SK-N-SH (cell line): Measurements from ENCODE around the gene CACNA1H. TPM values are rescaled to one million over a fixed set of nuclear protein-coding genes. Genes with fewer than 3 reads are reported as not detected.

Experiments used
- CTCF ChIA-PET: fragments of 300-600, 350-600 bp; formaldehyde crosslinking; extraction: SDS; loops from one replicate; lab custom pipeline; 2021; lab: Yijun Ruan, JAX
- POLR2A ChIA-PET: fragments of 350-600 bp; sonication (Branson Sonifier 250); formaldehyde crosslinking; extraction: SDS; loops from one replicate; lab custom pipeline; 2020; ENCODE audit warnings: antibody characterized with exemption, inconsistent platforms; lab: Yijun Ruan, JAX
- DNase-seq: peaks from one replicate; pipeline ENCODE4 v3.0.0; 2012
- H2AFZ ChIP-seq: fragments of 200-600 bp; sonication (generic); 2 replicates; pipeline ENCODE4 v1.8.1; 2016; ENCODE audit warnings: antibody characterized with exemption, mild to moderate bottlenecking, low read depth
- H3F3A ChIP-seq: fragments of 200-600 bp; sonication (generic); replicated peaks from 2 replicates; pipeline ENCODE3; 2016; ENCODE audit warnings: antibody characterized with exemption, mild to moderate bottlenecking; ENCODE audit not compliant: insufficient read depth
- H3K27ac ChIP-seq, 2 experiments: fragments of 200-500 bp in 1 of 2; fragments of 200-600 bp in 1 of 2; sonication (Bioruptor generic) in 1 of 2; sonication (generic), shearing (Covaris generic) in 1 of 2; 2 replicates each; pipeline versions ENCODE4 v1.5.1 to v1.6.1; 2014 to 2016; ENCODE audit warnings: low read depth in 2 of 2, inconsistent platforms in 1 of 2, low read length in 1 of 2, mild to moderate bottlenecking in 1 of 2, mixed read lengths in 1 of 2
- H3K27me3 ChIP-seq: fragments of 200-600 bp; sonication (generic), shearing (Covaris generic); 2 replicates; pipeline ENCODE4 v1.6.1; 2016; ENCODE audit warnings: mixed run types; ENCODE audit not compliant: insufficient read depth
- H3K36me3 ChIP-seq, 2 experiments: fragments of 200-500 bp in 1 of 2; fragments of 200-600 bp in 1 of 2; sonication (Bioruptor generic) in 1 of 2; sonication (generic) in 1 of 2; replicated peaks in 1 of 2; 2 replicates each; pipeline versions ENCODE3 to v1.5.1; 2014 to 2016; ENCODE audit warnings: low read length in 1 of 2, mild to moderate bottlenecking in 1 of 2; ENCODE audit not compliant: insufficient read depth in 2 of 2, control insufficient read depth in 1 of 2
- H3K4me1 ChIP-seq, 2 experiments: fragments of 200-500 bp in 1 of 2; fragments of 200-600 bp in 1 of 2; sonication (Bioruptor generic) in 1 of 2; sonication (generic), shearing (Covaris generic) in 1 of 2; 2 replicates each; pipeline versions ENCODE4 v1.5.1 to v1.6.1; 2014 to 2016; ENCODE audit warnings: low read depth in 1 of 2, low read length in 1 of 2, mixed run types in 1 of 2; ENCODE audit not compliant: insufficient read depth in 2 of 2, control insufficient read depth in 1 of 2
- H3K4me2 ChIP-seq: fragments of 200-600 bp; sonication (generic), shearing (Covaris generic); 2 replicates; pipeline ENCODE4 v1.6.1; 2017; ENCODE audit warnings: mixed run types
- H3K4me3 ChIP-seq, 2 experiments: fragments of 200-500 bp in 1 of 2; fragments of 200-600 bp in 1 of 2; sonication (Bioruptor generic) in 1 of 2; sonication (generic), shearing (Covaris generic) in 1 of 2; 2 replicates each; pipeline versions ENCODE4 v1.5.1 to v1.8.1; 2014 to 2016; ENCODE audit warnings: low read depth in 2 of 2, inconsistent platforms in 1 of 2, low read length in 1 of 2, mild to moderate bottlenecking in 1 of 2, mixed read lengths in 1 of 2, moderate library complexity in 1 of 2
- H3K79me2 ChIP-seq: fragments of 200-600 bp; sonication (generic); 2 replicates; pipeline ENCODE4 v1.8.1; 2017; ENCODE audit warnings: mild to moderate bottlenecking; ENCODE audit not compliant: insufficient read depth
- H3K9ac ChIP-seq: fragments of 200-600 bp; sonication (generic); 2 replicates; pipeline ENCODE4 v1.6.1; 2017; ENCODE audit warnings: mixed run types
- H3K9me2 ChIP-seq: fragments of 200-600 bp; sonication (generic); 2 replicates; pipeline ENCODE4 v1.6.1; 2017; ENCODE audit warnings: mixed run types
- H3K9me3 ChIP-seq: fragments of 200-600 bp; sonication (generic); 2 replicates; pipeline ENCODE4 v1.6.1; 2017; ENCODE audit warnings: mixed run types, mild to moderate bottlenecking, moderate library complexity
- H4K20me1 ChIP-seq: fragments of 200-600 bp; sonication (generic); 2 replicates; pipeline ENCODE4 v1.6.1; 2017; ENCODE audit warnings: mild to moderate bottlenecking, mixed run types; ENCODE audit not compliant: insufficient read depth
- FOSL2 ChIP-seq: IDR thresholded peaks from 2 replicates; pipeline ENCODE4 v1.4.0; 2012; ENCODE audit warnings: low read depth, mild to moderate bottlenecking, moderate library complexity, borderline replicate concordance
- FOXJ3 ChIP-seq: sonication (generic); formaldehyde crosslinking; IDR thresholded peaks from 2 replicates; pipeline ENCODE4 v1.5.1; 2020; ENCODE audit warnings: mild to moderate bottlenecking, missing genetic modification reagents
- FOXM1 ChIP-seq: IDR thresholded peaks from 2 replicates; pipeline ENCODE4 v1.4.0; 2012; ENCODE audit warnings: low read depth, mild to moderate bottlenecking
- MXI1 ChIP-seq: IDR thresholded peaks from 2 replicates; pipeline ENCODE4 v1.6.1; 2012; ENCODE audit warnings: mild to moderate bottlenecking, low read depth, low read length, improper control_type of control experiment
- NFIC ChIP-seq: IDR thresholded peaks from 2 replicates; pipeline ENCODE4 v1.4.0; 2012; ENCODE audit warnings: borderline replicate concordance
- RCOR1 ChIP-seq: fragments of 150-350 bp; IDR thresholded peaks from 2 replicates; pipeline ENCODE4 v1.6.1; 2017; ENCODE audit warnings: antibody characterized with exemption, low read length
- TEAD4 ChIP-seq: IDR thresholded peaks from 2 replicates; pipeline ENCODE4 v1.4.0; 2012; ENCODE audit warnings: mild to moderate bottlenecking, borderline replicate concordance; ENCODE audit not compliant: insufficient read depth
- YY1 ChIP-seq: IDR thresholded peaks from 2 replicates; pipeline ENCODE4 v1.4.0; 2012; ENCODE audit warnings: low read depth, mild to moderate bottlenecking
- WGBS: methylation state at CpG from one replicate; pipeline ENCODE4 v1.1.6; 2017; ENCODE audit warnings: low lambda C conversion rate; 5-methylcytosine and 5-hydroxymethylcytosine counted together
- polyA plus RNA-seq, 3 experiments: library from polyadenylated mRNA; depleted of rRNA; stranded (reverse); fragments of >200 nt; gene quantifications; 2 replicates each; pipeline ENCODE4 v1.2.3, GENCODE V29; 2012
- TF ChIP-seq, protein P1 (sequence below): IDR thresholded peaks from 2 replicates; pipeline ENCODE4 v1.4.0; 2012; ENCODE audit warnings: low read depth, borderline replicate concordance
- TF ChIP-seq, protein P2 (sequence below): fragments of 150-350 bp; IDR thresholded peaks from 2 replicates; pipeline ENCODE4 v1.6.1; 2017; ENCODE audit warnings: antibody characterized with exemption, low read length, low read depth, borderline replicate concordance
- TF ChIP-seq, protein P3 (sequence below): IDR thresholded peaks from 2 replicates; pipeline ENCODE4 v1.4.0; 2012; ENCODE audit warnings: low read depth
- TF ChIP-seq, protein P4 (sequence below): fragments of 200-600 bp; sonication (generic); IDR thresholded peaks from 2 replicates; pipeline ENCODE4 v1.6.1; 2017; ENCODE audit warnings: antibody characterized with exemption, mild to moderate bottlenecking, moderate library complexity
- TF ChIP-seq, protein P5 (sequence below): fragments of 150-350 bp; IDR thresholded peaks from 2 replicates; pipeline ENCODE4 v1.6.1; 2016; ENCODE audit warnings: mild to moderate bottlenecking, low read depth, low read length
- TF ChIP-seq, protein P6 (sequence below): IDR thresholded peaks from 2 replicates; pipeline ENCODE4 v1.4.0; 2012; ENCODE audit warnings: low read depth, borderline replicate concordance

CACNA1H gene
- polyA plus RNA-seq, 1 of the 3 experiments (the other 2 are of a cell fraction), result not detected

GRCh38 chr16:1195393-1195666 lies 42.4 kb downstream of the CACNA1H start:
- POLR2A ChIA-PET, result no interaction called here

More at GRCh38 chr16:1195393-1195666, 42.4 kb downstream of the CACNA1H start:
- no peaks in the 10 kb centered on the region for H3K79me2 ChIP-seq
- H3K9me3 ChIP-seq, result no peaks in the 10 kb centered on the region
- no peak overlapping the region for H3K9ac ChIP-seq
- 47% methylated on average over 6 of the region's 14 CpGs for WGBS
- H3K27me3 ChIP-seq, result peaks cover 36% of the 10 kb centered on the region
- H3K4me1 ChIP-seq, result no peaks in the 10 kb centered on the region; a peak in 1 of 4 replicates
- no peak overlapping the region for H2AFZ ChIP-seq
- H3K27ac ChIP-seq, result no peak overlapping the region
- H4K20me1 ChIP-seq, result peaks cover 8% of the 10 kb centered on the region; the same call in 1 of the 2 replicates
- H3K9me2 ChIP-seq, result no peaks in the 10 kb centered on the region
- no peaks in the 10 kb centered on the region for H3K36me3 ChIP-seq
- H3F3A ChIP-seq, result no peaks in the 10 kb centered on the region
- CTCF ChIA-PET, result interaction anchor here (1.0 to 1.5 kb wide), 3 partner anchors 11 to 69 kb away, joined by 3 to 5 read pairs (median 3); no protein-coding TSS in a partner anchor
- DNase-seq, result no peak
- no peak overlapping the region for H3K4me3 ChIP-seq
- no peak overlapping the region for H3K4me2 ChIP-seq
- TF ChIP-seq, protein P1, sequence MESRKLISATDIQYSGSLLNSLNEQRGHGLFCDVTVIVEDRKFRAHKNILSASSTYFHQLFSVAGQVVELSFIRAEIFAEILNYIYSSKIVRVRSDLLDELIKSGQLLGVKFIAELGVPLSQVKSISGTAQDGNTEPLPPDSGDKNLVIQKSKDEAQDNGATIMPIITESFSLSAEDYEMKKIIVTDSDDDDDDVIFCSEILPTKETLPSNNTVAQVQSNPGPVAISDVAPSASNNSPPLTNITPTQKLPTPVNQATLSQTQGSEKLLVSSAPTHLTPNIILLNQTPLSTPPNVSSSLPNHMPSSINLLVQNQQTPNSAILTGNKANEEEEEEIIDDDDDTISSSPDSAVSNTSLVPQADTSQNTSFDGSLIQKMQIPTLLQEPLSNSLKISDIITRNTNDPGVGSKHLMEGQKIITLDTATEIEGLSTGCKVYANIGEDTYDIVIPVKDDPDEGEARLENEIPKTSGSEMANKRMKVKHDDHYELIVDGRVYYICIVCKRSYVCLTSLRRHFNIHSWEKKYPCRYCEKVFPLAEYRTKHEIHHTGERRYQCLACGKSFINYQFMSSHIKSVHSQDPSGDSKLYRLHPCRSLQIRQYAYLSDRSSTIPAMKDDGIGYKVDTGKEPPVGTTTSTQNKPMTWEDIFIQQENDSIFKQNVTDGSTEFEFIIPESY, result no peak
- TF ChIP-seq TEAD4 (no peak), MXI1 (no peak), NFIC (no peak), FOXM1 (no peak), FOSL2 (no peak), RCOR1 (no peak), FOXJ3 (CRISPR knock-in tag) (no peak), YY1 (no peak)
- TF ChIP-seq, protein P2, sequence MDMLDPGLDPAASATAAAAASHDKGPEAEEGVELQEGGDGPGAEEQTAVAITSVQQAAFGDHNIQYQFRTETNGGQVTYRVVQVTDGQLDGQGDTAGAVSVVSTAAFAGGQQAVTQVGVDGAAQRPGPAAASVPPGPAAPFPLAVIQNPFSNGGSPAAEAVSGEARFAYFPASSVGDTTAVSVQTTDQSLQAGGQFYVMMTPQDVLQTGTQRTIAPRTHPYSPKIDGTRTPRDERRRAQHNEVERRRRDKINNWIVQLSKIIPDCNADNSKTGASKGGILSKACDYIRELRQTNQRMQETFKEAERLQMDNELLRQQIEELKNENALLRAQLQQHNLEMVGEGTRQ, result no peak
- TF ChIP-seq, protein P3, sequence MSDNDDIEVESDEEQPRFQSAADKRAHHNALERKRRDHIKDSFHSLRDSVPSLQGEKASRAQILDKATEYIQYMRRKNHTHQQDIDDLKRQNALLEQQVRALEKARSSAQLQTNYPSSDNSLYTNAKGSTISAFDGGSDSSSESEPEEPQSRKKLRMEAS, result no peak
- TF ChIP-seq, protein P4, sequence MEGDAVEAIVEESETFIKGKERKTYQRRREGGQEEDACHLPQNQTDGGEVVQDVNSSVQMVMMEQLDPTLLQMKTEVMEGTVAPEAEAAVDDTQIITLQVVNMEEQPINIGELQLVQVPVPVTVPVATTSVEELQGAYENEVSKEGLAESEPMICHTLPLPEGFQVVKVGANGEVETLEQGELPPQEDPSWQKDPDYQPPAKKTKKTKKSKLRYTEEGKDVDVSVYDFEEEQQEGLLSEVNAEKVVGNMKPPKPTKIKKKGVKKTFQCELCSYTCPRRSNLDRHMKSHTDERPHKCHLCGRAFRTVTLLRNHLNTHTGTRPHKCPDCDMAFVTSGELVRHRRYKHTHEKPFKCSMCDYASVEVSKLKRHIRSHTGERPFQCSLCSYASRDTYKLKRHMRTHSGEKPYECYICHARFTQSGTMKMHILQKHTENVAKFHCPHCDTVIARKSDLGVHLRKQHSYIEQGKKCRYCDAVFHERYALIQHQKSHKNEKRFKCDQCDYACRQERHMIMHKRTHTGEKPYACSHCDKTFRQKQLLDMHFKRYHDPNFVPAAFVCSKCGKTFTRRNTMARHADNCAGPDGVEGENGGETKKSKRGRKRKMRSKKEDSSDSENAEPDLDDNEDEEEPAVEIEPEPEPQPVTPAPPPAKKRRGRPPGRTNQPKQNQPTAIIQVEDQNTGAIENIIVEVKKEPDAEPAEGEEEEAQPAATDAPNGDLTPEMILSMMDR, result no peak
- TF ChIP-seq, protein P5, sequence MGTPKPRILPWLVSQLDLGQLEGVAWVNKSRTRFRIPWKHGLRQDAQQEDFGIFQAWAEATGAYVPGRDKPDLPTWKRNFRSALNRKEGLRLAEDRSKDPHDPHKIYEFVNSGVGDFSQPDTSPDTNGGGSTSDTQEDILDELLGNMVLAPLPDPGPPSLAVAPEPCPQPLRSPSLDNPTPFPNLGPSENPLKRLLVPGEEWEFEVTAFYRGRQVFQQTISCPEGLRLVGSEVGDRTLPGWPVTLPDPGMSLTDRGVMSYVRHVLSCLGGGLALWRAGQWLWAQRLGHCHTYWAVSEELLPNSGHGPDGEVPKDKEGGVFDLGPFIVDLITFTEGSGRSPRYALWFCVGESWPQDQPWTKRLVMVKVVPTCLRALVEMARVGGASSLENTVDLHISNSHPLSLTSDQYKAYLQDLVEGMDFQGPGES, result no peak
- TF ChIP-seq, protein P6, sequence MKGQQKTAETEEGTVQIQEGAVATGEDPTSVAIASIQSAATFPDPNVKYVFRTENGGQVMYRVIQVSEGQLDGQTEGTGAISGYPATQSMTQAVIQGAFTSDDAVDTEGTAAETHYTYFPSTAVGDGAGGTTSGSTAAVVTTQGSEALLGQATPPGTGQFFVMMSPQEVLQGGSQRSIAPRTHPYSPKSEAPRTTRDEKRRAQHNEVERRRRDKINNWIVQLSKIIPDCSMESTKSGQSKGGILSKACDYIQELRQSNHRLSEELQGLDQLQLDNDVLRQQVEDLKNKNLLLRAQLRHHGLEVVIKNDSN, result no peak
